ENCODE measurements around the gene CDC42EP4.
"Not testable (repeated sequence)": the region's sequence is repeated elsewhere in the genome, so short reads cannot be mapped to it uniquely, and the experiment has no call there.

The CDC42EP4 gene

DNA sequence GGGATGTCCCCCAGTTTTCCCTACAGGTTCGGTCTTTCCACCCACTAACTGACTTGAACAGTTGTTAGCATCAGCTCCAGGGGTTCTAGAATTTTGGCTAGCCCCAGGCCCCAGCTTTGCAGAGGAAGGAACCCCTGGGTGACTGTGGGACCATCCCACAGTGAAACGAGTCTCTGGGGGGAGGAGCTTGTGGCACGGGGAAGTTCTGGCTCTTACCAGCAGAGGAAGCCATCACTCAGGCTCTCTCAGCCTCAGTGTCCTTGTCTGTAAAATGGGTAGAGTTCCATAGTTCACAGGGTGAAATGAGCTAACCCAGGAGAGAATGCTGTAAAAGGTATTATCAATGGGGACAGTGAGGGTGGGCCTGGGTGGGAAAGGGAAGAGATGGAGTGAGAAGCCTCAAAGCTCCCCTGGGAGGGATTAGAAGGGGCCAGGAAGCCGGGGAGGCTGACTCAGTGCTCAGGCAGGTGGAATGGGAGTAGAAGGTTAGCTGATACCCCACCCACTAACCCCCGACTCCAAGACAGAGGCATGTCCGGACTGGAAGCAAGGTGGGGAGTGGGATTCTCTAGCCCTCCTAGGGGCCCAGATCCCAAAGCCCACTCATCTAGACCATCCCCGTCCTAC, 30.9 kb upstream of the CDC42EP4 start:
- no peak for DNase-seq

DNA sequence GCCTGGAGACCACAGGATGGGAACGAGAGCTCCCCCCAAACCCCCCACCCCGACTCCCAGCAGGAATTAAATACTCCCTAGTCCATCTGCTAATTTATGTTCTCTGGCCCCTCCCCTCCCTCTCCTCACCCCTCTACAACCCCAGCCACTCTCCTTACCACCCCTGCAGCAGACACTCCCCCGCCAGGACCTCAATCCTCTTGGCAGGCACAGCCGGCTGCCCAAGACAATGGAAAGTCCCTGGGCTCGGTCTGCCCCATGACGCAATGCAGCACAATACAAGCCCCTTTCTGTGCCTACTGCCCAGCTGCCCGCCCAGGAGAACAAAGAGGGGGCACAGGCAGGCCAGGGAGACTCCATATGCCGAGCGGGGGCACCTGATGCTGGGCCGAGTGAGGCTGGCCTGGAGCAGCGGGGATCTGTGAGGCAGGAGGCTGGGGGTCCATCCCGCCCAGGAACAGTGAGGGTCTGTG, 30.3 kb upstream of the CDC42EP4 start:
- DNase-seq, result no peak

DNA sequence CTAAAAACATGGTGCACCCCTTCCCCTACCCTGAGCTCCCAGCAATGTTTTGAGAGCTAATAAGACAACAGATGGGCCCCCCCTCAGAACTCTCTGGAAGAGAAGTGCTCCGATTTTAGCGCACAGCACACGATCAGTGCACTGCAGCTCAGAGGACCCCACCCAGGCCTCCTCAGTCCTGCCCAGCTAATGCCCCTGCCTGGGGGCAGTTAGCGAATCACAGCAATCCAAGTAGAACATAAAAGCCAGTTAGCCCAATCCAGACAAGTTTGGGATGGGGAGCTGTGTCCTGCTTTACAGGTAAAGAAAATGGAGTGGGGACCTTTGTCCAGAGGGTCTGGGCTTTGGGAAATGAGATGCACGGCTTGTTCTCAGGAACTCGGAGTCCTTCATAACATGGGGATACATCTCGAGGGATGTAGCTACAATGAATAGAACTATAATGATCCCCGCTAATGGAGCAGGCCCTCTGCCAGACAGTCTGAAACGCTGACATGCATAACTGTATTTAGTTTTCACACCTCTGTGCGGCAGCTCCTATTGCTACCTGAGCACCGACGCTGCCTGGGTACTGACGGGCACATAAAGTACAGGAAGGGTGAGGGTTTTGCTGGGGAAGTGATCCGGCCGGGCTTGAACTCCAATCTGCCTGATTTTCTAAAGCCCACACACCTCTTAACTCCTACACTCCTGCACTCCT, 29.7 kb upstream of the CDC42EP4 start:
- DNase-seq, result no peak

DNA sequence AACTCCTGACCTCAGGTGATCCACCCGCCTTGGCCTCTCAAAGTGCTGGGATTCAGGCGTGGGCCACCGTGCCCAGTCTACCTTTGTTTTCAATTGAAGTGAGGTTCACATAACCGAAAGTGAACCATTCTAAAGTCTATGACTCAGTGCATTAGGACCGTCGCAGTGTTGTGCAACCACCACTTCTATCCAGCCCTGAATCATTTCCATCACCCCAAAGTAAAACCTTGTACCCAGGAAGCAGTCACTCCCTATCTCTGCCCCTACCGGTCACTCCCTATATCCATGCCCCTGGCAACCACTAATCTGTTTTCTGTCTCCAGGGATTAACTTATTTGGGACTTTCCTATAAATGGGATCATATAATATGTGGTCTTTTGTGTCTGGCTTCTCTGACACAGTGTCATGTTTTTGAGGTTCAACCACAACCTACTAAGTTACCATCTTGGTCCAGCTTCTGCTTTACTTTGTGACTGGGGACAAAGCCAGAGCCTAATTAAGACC, 28.3 kb upstream of the CDC42EP4 start:
- peak; percentile 9 for DNase-seq

DNA sequence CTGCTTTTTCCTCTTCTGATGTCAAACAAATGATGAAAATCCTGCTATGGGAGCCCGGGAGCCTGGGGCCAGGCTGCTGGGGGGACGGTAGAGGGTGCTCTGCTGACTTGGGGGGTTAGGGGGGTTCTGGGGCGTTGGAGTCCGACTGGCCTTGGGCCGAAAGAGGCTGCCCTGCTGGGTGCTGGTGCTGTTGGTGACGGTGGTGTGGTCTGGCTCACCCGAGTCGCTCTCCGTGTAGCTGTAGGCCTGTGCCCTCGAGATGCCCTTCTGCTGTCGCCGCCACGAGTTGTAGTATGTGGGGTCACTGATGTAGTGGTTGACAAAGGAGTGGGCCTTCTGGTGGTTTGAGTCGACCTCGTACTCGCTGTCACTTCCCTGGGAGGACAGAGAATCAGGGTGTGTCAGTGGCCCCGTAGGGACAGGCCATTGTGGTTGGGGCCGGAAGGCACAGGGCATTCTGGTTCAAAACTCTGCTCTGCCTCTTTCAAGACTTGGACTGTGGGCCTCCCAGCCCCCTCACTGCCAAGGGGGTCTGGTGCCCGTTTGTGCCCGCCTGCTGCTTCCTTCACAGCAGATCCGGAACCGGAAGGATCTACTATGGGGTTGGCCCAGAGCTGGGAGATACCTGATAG, 26.9 kb upstream of the CDC42EP4 start:
- no peak for DNase-seq

DNA sequence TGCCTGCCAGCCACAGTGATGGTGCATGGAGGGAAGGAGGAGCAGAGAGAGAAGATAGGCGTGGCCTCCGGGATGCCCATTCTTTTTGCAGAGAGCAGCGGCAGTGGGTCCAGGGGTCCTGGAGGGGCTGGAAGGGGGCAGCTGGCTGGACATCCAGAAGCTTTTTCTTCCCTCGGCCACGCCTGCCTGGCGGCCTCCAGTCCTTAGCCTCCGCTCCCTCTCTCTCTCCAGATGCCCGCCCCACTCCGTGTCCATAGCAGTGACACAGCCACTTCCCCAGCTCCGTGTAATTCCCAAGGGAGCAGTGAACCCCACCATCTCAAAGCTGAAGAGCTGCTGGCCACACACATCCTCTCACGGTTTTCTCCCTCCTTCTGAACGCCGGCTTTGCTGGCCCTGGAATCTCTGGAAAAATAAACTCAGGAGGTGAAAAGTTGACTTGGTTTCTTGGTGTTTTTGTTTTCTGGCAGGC, 26.3 kb upstream of the CDC42EP4 start:
- no peak for DNase-seq

DNA sequence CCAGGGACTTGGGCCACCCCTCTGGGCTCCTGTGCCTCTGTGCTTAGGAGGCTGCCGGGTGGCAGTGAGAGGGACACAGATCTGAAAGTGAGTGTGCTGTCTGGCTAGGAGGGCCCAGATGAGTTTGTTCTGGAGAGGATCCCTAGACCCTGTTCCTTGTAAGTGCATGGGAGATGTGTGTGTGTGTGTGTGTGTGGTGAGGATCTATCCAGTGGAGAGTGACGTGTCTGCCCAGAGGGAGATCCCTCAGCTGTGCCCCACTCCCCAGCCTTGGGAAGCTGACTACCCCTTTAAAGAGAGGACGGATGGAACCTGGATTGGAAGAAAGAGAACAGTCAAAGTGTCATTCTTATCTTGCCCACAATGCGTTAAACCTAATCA, 25.5 kb upstream of the CDC42EP4 start:
- DNase-seq, result no peak

DNA sequence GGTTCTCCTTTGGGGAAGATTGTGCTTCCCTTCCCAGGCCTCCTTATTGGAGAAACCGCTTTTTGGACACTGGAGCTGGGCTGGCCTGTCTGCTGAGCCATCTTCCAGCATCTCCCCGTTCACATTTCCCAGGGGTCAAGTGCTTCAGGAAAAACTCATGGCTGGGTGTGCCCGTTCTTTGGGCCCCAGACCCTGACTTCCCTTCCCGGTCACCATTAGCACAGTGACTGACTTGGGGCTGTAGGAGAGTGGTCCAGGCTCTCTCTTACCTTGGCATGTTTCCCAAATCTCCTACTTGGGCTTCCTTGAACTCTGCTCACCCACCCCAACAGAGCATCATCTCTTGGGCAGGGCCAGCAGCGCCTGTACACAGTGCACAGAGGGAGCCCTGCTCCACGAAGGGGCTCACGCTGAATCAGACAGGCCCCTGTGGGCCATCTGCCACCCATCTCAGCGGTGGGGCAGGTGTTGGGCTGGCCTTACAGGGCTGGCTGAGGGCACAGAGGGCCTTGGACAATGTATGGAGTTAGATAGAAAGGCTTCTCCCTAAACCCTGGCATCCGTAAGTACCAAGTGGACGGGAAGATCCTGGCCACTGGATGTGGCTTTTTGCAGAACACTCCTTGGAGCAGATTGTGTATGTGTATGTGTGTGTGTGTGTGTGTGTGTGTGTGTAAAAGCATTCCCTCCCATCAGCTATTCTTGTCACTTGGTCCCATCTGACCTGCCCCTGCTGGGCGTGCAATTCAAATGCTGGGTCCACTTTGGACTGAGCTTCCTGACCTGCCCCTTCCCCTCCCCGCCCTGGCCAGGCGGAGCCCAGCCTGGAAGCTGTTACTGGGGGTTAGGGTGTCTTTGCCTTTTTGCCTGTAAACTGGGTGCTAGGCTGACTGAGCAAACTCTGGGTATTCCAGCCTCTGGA, 24.9 kb upstream of the CDC42EP4 start:
- no peak for DNase-seq

DNA sequence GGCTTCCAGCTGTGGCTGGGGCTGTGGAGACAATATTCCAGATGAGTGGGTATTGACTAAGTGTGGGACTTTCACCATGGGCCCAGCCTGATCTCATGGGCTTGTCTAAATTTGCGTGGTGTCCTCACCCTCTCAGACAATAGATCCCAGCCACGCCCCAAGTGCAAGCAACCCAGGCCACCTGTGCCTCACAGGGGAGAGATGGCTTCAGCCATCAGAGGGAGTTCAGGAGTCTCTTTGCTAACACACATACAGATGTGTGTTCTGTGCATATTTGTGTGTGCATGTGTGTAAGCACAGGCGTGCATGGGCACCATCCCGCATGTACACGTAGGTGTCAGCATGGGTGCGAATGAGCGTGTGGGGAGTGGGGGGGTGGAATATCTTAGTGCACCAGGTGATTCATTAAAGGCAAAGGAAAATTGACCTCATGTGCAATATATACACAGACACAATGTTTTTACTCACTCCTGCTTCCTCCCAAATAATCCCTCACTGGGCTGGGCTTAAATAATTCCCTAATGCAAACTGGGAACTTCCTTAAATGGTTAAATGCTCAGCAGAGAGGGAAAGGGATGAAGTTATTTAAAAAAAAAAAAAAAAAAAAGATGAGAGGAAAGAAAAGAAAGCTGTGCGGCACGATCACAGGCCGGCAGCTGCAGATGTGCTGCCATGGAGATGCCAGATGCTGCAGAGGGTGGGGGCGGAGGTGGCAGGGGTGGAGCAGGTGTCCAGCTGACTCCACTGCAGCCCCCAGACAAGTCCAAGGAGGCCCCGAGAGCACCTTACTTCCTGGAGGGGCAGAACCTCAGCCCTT, 24.0 kb upstream of the CDC42EP4 start:
- no peak for DNase-seq

DNA sequence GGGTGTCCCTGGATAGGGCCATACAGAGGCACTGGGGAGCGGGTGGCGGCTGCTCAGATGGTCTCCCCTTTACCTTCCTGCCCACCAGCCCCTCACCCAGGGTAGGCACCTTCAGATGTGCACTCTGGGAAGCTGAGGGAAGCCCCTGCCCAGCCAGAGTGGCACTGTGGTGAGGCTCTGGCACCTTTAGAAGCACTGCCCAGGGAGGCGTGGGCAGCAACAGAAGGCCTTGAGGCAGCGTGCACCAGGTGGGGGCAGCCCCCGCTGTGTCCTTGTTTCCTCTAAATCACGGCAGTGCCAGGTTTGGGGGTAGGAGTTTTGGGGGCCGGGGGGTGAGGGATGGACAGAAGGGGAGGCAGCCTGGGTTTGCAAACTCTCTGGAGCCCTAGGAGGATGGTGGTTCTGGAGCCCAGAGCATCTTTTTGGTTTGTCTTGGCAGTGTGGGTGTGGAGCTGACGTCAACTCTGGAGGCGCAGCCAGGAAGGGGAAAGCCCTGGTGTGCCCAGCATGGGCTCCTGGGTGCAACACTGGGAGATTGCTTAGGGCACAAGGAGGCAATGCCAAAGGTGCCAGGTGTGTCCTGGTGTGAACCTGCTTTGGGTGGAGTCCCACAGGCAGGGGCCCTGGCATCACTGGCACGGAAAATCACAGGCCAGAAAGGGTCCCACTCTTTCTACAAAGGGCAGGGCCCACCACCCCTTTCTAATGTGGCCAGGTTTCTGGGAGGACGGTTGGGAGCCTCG, 23.1 kb upstream of the CDC42EP4 start:
- no peak for DNase-seq

DNA sequence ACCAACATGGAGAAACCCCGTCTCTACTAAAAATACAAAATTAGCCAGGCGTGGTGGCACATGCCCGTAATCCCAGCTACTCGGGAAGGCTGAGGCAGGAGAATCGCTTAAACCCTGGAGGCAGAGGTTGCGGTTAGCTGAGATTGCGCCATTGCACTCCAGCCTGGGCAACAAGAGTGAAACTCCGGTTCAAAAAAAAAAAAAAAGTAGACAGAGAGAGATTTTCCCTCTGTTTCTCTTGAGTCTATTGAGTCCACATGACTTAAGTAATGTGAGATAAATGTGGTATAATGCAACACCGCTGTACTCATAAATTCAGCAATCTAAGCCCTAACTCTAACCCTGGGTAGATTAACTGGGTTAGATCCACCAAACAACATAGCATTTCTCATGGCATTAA, 21.6 kb upstream of the CDC42EP4 start:
- not testable (repeated sequence) for DNase-seq

DNA sequence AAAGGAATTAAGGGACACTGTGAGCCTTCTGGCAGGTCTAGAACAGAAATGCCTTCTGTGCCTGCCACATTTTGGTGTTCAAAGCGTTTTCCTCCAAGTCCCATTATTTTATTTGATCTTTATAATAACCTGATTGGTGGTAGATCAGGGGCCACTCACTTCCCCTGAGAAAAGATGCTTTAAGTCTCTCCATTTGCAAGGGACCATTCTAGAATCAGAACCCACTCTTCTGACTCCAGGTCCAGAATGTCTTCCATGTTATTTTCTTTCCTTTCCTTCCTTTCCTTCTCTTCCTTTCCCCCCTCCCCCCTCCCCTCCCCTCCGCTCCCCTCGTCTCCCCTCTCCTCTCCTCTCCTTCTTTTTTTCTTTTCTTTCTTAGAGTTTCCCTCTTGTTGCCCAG, 19.3 kb upstream of the CDC42EP4 start:
- DNase-seq, result no peak

DNA sequence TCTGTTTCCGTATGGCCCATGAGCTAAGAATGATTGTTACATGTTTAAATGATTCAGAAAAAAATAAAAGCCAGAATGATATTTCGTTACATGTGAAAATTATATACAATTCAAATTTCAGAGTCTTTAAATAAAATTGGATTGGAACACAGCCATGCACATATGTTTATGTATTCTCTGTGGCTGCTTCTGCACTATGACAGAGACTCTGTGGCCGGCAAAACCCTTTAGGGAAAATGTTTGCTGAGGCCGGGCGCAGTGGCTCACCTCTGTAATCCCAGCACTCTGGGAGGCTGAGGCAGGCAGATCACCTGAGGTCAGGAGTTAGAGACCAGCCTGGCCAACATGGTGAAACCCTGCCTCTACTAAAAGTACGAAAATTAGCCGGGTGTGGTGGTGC, 15.9 kb upstream of the CDC42EP4 start:
- DNase-seq, result no peak

DNA sequence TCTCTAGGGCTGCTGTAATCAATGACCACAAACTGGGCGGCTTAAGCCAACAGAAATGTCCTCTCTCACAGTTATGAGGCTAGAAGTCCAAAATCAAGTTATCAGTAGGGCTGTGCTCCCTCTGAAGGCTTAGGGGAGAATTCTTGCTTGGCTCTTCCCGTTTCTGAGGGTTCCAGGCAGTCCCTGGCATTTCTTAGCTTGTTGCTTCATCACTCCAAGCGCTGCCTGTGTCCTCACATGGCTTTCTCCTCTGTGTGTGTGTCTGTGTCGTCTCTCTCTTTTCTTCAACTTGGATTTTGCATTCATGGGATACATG, 13.7 kb upstream of the CDC42EP4 start:
- DNase-seq, result no peak

DNA sequence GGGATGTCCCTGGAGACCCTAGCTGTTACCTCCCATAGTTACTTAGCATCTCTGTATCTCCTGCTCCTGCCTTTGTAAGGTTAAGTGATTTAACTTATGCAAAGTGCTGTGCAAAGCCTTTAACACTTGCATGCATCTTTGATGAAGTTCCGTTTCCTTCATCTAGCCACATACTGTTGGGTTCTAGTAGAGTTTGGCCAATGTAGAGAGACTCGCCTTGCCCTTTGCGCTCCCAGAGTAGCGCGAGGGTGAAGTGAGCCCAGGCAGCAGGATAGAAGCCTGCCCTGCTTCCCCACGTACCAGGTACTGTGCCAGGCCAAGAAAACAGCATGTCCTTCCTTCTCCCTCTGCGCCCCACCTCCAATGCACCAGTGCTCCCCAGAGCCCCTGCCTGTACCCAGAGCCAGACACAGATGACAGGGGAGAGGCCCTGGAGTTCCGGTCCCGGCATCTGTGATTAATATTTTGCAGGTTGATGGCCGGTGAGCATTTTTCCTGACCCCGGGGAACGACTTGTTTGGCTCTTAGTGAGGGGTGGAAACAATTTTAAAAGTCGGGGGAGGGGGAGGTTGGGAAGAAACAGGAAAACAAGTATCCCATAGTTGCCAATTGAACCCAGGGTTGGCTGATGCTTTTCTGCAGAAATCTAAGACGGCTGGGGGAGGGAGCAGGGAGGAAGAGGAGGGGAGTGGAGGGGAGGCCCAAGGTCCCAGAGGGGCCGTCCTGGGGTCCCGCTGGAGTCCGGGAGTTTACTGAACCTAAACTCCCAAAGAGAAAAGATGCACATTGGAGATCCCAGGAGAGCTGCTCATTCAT, 13.1 kb upstream of the CDC42EP4 start:
- no peak for DNase-seq

DNA sequence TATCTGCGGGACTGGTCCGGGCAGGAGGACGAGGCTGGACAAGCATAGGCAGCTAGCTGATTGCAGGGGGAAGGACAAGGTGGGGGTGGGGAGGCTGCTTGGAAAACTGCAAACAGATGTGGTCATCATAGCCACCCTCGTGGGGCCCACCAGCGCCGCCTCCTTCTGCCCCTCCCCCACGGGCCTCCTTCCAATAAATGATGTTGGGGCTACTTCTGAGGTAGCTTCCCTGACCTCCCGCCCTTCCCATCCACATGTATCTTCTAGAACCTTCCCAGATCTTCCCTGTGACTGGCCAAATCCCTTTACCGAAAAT, 12.3 kb upstream of the CDC42EP4 start:
- no peak for DNase-seq

DNA sequence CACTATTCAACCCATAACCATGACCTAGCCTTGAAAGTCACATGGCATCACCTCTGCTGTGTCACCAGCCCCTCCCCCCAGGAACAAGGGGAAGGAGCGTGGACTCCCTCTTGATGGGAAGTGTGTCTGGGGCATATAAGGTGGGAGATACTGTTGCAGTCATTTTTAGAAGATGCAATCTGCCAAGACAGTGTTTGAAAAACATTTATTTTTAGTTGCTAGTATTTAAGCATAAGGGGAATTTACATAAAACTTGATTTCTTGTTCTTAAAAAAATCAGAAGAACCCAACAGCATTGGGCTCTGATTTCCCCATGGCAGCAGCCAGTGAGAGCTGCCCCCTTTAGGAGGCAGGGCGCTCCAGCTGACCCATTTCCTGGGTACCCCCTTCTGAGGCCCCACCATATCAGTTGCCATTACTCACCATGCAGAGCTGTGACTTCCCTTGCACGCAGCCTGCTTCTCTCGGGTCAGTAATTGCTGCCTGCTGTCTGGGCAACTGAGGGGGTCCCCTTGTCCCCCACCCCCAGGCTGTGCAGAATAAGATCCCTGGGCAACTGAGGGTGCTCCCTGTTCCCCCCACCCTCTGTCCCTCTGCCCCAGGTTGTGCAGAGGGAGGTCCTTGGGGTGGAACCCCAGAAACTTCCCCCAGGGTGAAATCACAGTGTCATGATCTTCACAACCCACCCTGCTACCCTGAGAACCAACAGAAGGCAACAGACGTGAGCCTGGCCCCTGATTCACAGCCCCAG, 11.8 kb upstream of the CDC42EP4 start:
- no peak for DNase-seq

DNA sequence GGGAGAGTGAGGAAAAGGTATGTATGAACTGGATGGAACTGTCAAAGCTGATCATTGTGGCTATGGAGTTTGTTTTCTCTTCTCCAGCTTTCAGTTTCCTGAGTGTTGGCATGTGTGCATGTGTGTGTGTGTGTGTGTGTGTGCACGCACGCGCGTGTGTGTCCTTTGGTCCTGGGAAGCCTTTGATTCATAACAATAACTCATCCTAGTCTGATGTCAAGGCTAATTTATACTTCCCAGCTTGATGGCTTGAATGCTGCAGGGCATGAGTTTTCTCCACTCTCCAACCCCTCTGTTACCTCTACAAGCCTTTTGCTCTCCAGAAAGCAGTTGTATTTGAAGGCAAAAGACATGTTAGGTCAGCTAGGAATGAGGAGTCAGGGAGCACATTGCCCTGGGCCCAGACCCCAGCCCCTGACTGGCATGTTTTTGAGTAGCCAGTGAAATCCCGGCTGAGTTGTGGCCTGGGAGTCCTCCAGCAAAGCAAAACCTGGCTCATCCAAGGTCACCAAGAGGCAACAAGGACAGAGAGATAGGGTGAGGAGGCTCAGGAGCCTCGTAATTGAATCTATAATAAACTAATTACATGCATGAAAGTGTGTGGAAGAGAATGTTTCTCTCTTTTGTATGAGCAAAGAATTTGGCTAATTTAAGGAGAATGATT, 8.9 kb upstream of the CDC42EP4 start:
- no peak for DNase-seq

DNA sequence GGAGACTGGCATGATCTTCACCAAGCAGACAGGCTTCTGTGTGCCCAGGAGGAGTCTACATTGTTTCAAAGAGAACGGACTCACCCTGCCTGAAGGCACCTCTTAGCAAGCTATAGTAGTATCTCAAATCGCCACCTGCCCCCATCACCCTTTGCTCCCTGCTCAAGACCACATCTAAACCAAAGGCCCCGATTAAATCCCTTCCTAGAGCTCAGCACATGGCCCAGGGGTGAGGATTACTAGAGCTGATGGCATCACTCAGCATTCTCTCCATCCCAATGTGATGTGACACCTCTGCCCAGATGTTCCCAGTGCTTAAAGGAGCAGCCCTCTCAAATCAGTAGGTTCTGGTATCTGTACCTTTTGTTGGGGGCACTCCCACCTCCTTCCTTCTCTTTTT, 8.0 kb upstream of the CDC42EP4 start:
- no peak for DNase-seq
